BE2C (cell line): ENCODE data around the gene ZNF710.

Source experiments
- DNase-seq: peaks from one replicate; pipeline ENCODE4 v3.0.0-alpha.2; 2020
- H3K27me3 ChIP-seq: fragments of 250-450 bp; sonication (Bioruptor Pico); 2 replicates; pipeline ENCODE4 v1.5.1; 2020; ENCODE audit warnings: mild to moderate bottlenecking
- H3K36me3 ChIP-seq: fragments of 250-450 bp; sonication (Bioruptor Pico); 2 replicates; pipeline ENCODE4 v1.5.1; 2020; ENCODE audit warnings: mild to moderate bottlenecking
- H3K4me1 ChIP-seq: fragments of 250-450 bp; sonication (Bioruptor Pico); 2 replicates; pipeline ENCODE4 v1.5.1; 2020
- H3K4me3 ChIP-seq: 2 replicates; pipeline ENCODE4 v1.5.1; 2011; ENCODE audit warnings: low read depth, low read length
- H3K9me3 ChIP-seq: fragments of 250-450 bp; sonication (Bioruptor Pico); 2 replicates; pipeline ENCODE4 v1.5.1; 2020
- TF ChIP-seq, protein P1 (sequence below): IDR thresholded peaks from 2 replicates; pipeline ENCODE4 v1.5.1; 2012; ENCODE audit warnings: mild to moderate bottlenecking, low read depth, low read length

Gene ZNF710

DNA sequence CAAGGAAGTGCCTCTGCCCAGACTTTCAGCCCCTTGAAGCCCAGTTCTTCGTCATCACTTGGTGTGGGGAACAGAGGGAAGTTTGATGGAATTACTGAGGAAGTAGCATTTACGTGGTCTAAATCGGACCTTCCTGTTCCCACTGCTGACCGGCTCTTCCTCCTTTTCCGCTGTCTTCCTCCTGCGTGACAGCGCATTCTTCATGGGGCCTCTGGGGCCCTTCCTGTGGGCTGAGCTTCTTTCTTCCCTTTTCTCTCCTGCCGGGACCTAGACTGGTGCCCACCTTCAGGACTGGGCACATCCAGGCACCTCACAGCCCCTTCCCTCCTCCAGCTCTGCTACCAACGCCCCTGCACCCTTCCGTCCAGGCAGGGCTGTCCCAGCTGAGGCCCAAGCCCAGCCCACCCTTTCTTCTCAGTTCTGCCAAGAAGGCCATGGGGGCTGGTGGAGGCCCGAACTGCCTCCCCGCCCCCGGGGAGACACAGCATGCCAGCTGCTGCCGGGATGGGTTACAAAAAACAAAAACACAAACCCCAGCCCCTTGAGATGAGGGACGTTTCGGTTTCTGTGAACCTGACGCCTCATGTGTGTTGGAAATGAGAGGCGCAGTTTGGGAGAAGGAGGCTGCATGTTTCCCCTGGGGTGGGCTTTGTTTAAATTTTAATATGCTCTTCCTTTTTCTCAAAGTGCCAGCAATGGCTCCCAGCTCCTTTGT is 19.1 kb downstream of the ZNF710 start:
- H3K4me3 ChIP-seq: no peak overlapping the region
- no peaks in the 10 kb centered on the region for H3K27me3 ChIP-seq
- DNase-seq: no peak
- H3K4me1 ChIP-seq: no peaks in the 10 kb centered on the region
- no peaks in the 10 kb centered on the region for H3K36me3 ChIP-seq
- H3K9me3 ChIP-seq: no peaks in the 10 kb centered on the region
- TF ChIP-seq, protein P1, sequence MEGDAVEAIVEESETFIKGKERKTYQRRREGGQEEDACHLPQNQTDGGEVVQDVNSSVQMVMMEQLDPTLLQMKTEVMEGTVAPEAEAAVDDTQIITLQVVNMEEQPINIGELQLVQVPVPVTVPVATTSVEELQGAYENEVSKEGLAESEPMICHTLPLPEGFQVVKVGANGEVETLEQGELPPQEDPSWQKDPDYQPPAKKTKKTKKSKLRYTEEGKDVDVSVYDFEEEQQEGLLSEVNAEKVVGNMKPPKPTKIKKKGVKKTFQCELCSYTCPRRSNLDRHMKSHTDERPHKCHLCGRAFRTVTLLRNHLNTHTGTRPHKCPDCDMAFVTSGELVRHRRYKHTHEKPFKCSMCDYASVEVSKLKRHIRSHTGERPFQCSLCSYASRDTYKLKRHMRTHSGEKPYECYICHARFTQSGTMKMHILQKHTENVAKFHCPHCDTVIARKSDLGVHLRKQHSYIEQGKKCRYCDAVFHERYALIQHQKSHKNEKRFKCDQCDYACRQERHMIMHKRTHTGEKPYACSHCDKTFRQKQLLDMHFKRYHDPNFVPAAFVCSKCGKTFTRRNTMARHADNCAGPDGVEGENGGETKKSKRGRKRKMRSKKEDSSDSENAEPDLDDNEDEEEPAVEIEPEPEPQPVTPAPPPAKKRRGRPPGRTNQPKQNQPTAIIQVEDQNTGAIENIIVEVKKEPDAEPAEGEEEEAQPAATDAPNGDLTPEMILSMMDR: no peak

- H3K9me3 ChIP-seq: no peaks in the 10 kb centered on the region
- TF ChIP-seq, protein P1: no peak
- no peaks in the 10 kb centered on the region for H3K36me3 ChIP-seq
- no peak for DNase-seq
- no peaks in the 10 kb centered on the region for H3K27me3 ChIP-seq
- H3K4me1 ChIP-seq: no peaks in the 10 kb centered on the region
- H3K4me3 ChIP-seq: no peak overlapping the region
Measured at GRCh38 chr15:90020936-90021507, 19.9 kb downstream of the ZNF710 start.

GRCh38 chr15:90022345-90022744 is 21.2 kb downstream of the ZNF710 start:
- Histone ChIP-seq H3K4me1 (0 out of 2 replicates have a peak, but pooled peaks cover 4% of the 10 kb centered on the region), H3K36me3 (no peaks in the 10 kb centered on the region), H3K4me3 (no peak overlapping the region), H3K9me3 (no peaks in the 10 kb centered on the region), H3K27me3 (no peaks in the 10 kb centered on the region)
- DNase-seq: no peak
- TF ChIP-seq, protein P1: no peak

DNA sequence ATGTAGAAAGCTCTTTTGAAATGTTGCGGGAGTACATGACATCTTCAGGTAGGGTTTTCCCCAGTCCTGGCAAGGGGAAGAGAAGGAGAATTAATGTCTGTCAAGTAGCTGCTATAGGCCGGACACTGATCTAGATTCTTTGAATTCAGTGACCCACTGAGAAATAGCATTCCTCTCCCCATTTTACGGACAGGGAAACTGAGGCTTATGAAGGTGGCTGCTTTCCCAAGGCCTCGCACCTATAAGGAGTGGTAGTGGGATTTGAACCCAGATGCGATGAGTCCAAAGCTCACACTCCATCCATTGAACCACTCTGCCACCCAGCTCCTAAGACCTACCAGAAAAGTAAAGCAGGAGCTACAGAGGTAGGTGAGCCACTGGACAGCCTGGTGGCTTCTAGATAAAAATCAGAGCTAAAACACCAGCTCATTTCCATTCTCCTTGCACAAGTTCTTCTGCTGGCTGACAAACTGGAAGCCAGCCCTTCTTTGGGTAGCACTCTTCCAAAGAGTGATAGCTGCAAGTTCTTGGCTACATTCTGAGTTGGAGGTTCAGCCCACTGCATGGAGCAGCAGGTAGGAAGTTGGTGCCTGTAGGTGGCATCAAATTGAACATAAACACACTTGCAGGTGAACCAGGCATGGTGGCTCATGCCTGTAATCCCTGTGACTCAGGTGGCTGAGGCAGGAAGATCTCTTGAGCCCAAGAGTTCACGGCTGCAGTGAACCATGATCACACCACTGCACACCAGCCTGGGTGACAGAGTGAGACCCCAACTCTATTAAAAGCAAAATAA is 22.0 kb downstream of the ZNF710 start:
- Histone ChIP-seq H3K27me3 (no peaks in the 10 kb centered on the region), H3K36me3 (no peaks in the 10 kb centered on the region), H3K9me3 (no peaks in the 10 kb centered on the region), H3K4me1 (0 out of 2 replicates have a peak, but pooled peaks cover 4% of the 10 kb centered on the region), H3K4me3 (no peak overlapping the region)
- TF ChIP-seq, protein P1: no peak
- no peak for DNase-seq

- no peak for DNase-seq
- TF ChIP-seq, protein P1: no peak
- Histone ChIP-seq H3K9me3 (no peaks in the 10 kb centered on the region), H3K4me3 (no peak overlapping the region), H3K27me3 (no peaks in the 10 kb centered on the region), H3K4me1 (0 out of 2 replicates have a peak, but pooled peaks cover 4% of the 10 kb centered on the region), H3K36me3 (no peaks in the 10 kb centered on the region)
Measured at GRCh38 chr15:90024406-90024805, 23.3 kb downstream of the ZNF710 start.
